ENCODE results near the gene TRHDE.

- no peak for TF ChIP-seq CTCF (conservative IDR thresholded peaks at IDR 0.05 in 1 of 2, IDR thresholded peaks at IDR 0.05 in 1 of 2; ENCODE audit: low read depth in 1 of 2, low read length in 2 of 2)
- no peak for TF ChIP-seq EZH2 (IDR thresholded peaks at IDR 0.05; ENCODE audit: low read length, missing control alignments)
Observed at GRCh38 chr12:72523754-72524153, 251.6 kb downstream of the TRHDE start.

Data from fibroblast of lung (primary cell).